ENCODE measurements around the gene CELF1. TPM values are rescaled to one million over a fixed set of nuclear protein-coding genes. Genes with fewer than 3 reads are reported as not detected.

The CELF1 gene
- total RNA-seq, 4 donors from 2014 or later = 90.3 to 210 (median 101) TPM

- no peak for DNase-seq (ENCODE audit: low spot score in 2 of 2)
- Histone ChIP-seq H3K4me1 (peaks cover 48% of the 10 kb centered on the region), H3K27me3 (no peaks in the 10 kb centered on the region), H3K9me3 (no peaks in the 10 kb centered on the region), H3K4me3 (peak overlapping the region; percentile 89), H3K27ac (peak overlapping the region; percentile 86), H3K36me3 (peaks cover 53% of the 10 kb centered on the region)
- WGBS = 24% methylated on average over 10 of the region's 13 CpGs
- TF ChIP-seq, protein P1, sequence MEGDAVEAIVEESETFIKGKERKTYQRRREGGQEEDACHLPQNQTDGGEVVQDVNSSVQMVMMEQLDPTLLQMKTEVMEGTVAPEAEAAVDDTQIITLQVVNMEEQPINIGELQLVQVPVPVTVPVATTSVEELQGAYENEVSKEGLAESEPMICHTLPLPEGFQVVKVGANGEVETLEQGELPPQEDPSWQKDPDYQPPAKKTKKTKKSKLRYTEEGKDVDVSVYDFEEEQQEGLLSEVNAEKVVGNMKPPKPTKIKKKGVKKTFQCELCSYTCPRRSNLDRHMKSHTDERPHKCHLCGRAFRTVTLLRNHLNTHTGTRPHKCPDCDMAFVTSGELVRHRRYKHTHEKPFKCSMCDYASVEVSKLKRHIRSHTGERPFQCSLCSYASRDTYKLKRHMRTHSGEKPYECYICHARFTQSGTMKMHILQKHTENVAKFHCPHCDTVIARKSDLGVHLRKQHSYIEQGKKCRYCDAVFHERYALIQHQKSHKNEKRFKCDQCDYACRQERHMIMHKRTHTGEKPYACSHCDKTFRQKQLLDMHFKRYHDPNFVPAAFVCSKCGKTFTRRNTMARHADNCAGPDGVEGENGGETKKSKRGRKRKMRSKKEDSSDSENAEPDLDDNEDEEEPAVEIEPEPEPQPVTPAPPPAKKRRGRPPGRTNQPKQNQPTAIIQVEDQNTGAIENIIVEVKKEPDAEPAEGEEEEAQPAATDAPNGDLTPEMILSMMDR (IDR thresholded peaks at IDR 0.05) = no peak
- TF ChIP-seq POLR2A (IDR thresholded peaks at IDR 0.05) (no peak), POLR2AphosphoS5 (IDR thresholded peaks at IDR 0.05) (no peak), EP300 (IDR thresholded peaks at IDR 0.05) (no peak)
These were observed 24.6 kb upstream of the CELF1 start for GRCh38 chr11:47577460-47578041.

DNA sequence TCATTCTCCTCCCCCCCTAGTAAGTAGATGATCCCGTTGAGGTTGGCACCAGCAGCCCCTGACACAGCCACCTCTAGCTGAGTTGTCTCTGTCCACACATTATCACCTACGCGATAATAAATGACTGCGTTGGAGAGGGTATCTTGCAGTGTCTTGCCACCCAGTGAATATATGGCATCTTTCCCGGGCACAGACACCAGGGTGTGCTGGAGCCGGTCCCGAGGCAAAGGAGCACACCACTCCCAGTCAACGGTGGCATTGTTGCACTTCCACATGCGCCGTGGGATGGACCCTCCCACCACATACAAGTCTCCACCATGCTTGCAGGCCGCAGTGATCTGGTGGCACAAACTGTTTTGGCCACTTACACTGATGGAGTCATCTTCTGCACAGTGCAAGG, 20.4 kb upstream of the CELF1 start:
- peaks cover 36% of the 10 kb centered on the region for H3K4me1 ChIP-seq
- no peak overlapping the region for H3K4me3 ChIP-seq
- H3K9me3 ChIP-seq = no peaks in the 10 kb centered on the region
- no peak overlapping the region for H3K27ac ChIP-seq
- WGBS = 72% methylated on average over 11 of the region's 11 CpGs
- TF ChIP-seq EP300 (IDR thresholded peaks at IDR 0.05) (no peak), POLR2A (IDR thresholded peaks at IDR 0.05) (no peak)
- TF ChIP-seq, protein P1 (IDR thresholded peaks at IDR 0.05) = no peak
- no peaks in the 10 kb centered on the region for H3K27me3 ChIP-seq
- H3K36me3 ChIP-seq = peaks cover 41% of the 10 kb centered on the region
- peak; percentile 49 to 67 for DNase-seq (ENCODE audit: low spot score in 2 of 2)

DNA sequence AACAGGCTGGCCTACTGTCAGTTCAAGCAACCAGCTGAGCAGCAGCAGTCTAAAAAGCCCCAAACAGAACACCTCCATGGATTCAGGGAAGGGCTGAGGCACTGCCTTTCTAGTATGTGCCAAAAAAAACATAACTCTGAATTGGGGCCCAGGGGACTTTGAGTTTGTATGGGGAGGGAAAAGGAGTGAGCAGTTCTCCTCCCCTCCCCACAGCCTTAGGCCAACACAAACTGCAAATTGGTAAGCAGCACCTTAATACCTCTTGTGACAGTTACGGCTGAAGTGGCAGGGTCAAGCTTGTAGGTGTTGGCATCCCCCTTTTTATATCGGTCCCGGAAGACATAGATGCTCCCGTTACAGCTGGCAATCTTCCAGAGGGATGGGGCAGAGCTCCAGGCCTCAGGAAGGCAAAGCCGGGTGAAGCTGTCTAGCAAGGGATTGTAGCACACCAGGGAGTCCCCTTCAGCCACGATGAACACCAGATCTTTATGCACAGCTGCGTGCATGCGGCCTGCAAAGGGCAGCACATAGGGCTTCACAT, 19.9 kb upstream of the CELF1 start:
- Histone ChIP-seq H3K9me3 (no peaks in the 10 kb centered on the region), H3K4me3 (no peak overlapping the region), H3K36me3 (peaks cover 41% of the 10 kb centered on the region), H3K27me3 (no peaks in the 10 kb centered on the region), H3K27ac (no peak overlapping the region), H3K4me1 (peaks cover 31% of the 10 kb centered on the region)
- 40% methylated on average over 8 of the region's 8 CpGs for WGBS
- peak; percentile 50 to 62 for DNase-seq (ENCODE audit: low spot score in 2 of 2)
- TF ChIP-seq POLR2A (IDR thresholded peaks at IDR 0.05) (no peak), POLR2AphosphoS5 (IDR thresholded peaks at IDR 0.05) (no peak)

- 67% methylated on average over 1 of the region's 1 CpG for WGBS
- Histone ChIP-seq H3K36me3 (peaks cover 41% of the 10 kb centered on the region), H3K4me1 (peaks cover 24% of the 10 kb centered on the region), H3K4me3 (no peak overlapping the region), H3K9me3 (no peaks in the 10 kb centered on the region), H3K27me3 (no peaks in the 10 kb centered on the region), H3K27ac (no peak overlapping the region)
- DNase-seq (ENCODE audit: low spot score in 2 of 2) = peak in 1 of 2 donors; percentile 19
- TF ChIP-seq, protein P1 (IDR thresholded peaks at IDR 0.05) = no peak
These were observed 19.0 kb upstream of the CELF1 start for GRCh38 chr11:47571895-47572294.

DNA sequence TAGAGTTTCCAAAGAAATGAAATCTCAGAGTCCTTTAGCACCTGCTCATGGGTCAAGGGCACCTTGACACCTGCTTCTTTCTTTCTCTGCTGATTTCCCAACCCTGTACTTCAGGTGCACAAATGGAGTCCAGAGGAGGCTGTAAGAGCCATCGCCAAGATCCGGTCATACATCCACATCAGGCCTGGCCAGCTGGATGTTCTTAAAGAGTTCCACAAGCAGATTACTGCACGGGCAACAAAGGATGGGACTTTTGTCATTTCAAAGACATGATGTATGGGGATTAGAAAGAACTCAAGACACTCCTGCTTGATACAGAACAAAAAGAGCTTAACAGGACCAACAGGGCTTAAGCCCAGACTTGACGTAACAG, 18.4 kb upstream of the CELF1 start:
- Histone ChIP-seq H3K4me3 (no peak overlapping the region), H3K4me1 (peaks cover 24% of the 10 kb centered on the region), H3K36me3 (peaks cover 41% of the 10 kb centered on the region), H3K27me3 (no peaks in the 10 kb centered on the region), H3K9me3 (no peaks in the 10 kb centered on the region), H3K27ac (no peak overlapping the region)
- no peak for TF ChIP-seq POLR2AphosphoS5 (IDR thresholded peaks at IDR 0.05)
- no peak for TF ChIP-seq POLR2A (IDR thresholded peaks at IDR 0.05)
- TF ChIP-seq, protein P1 (IDR thresholded peaks at IDR 0.05) = no peak
- no peak for TF ChIP-seq EP300 (IDR thresholded peaks at IDR 0.05)
- peak; percentile 22 to 24 for DNase-seq (ENCODE audit: low spot score in 2 of 2)
- 84% methylated on average over 4 of the region's 4 CpGs for WGBS
